Nephron (organoid): ENCODE data around the gene UBE3B.

Source experiments
- H3K27ac Mint-ChIP-seq, 3 experiments: 2 replicates each; pipeline ENCODE4 v1.8.0; 2020; ENCODE audit warnings: mixed read lengths in 3 of 3, mild to moderate bottlenecking in 2 of 3, moderate library complexity in 1 of 3
- H3K27me3 Mint-ChIP-seq: 2 replicates; pipeline ENCODE4 v1.8.0; 2021; ENCODE audit warnings: low read depth, mild to moderate bottlenecking, moderate library complexity, mixed read lengths
- H3K36me3 Mint-ChIP-seq: 2 replicates; pipeline ENCODE4 v1.8.0; 2020; ENCODE audit warnings: low read depth, mixed read lengths
- H3K4me1 Mint-ChIP-seq: 2 replicates; pipeline ENCODE4 v1.8.0; 2020; ENCODE audit warnings: mixed read lengths
- H3K4me3 Mint-ChIP-seq, 3 experiments: 2 replicates each; pipeline ENCODE4 v1.8.0; 2020; ENCODE audit warnings: mild to moderate bottlenecking in 3 of 3, mixed read lengths in 3 of 3, moderate library complexity in 2 of 3
- H3K9me3 Mint-ChIP-seq: 2 replicates; pipeline ENCODE4 v1.8.0; 2020; ENCODE audit warnings: mixed read lengths
- TF ChIP-seq, protein P1 (sequence below), 3 experiments: fragments of 200-600 bp; sonication (generic); IDR thresholded peaks; one replicate each; pipeline ENCODE4 v1.5.0; 2021; ENCODE audit warnings: antibody characterized with exemption in 3 of 3; ENCODE audit not compliant: unreplicated experiment in 3 of 3

The UBE3B gene

DNA sequence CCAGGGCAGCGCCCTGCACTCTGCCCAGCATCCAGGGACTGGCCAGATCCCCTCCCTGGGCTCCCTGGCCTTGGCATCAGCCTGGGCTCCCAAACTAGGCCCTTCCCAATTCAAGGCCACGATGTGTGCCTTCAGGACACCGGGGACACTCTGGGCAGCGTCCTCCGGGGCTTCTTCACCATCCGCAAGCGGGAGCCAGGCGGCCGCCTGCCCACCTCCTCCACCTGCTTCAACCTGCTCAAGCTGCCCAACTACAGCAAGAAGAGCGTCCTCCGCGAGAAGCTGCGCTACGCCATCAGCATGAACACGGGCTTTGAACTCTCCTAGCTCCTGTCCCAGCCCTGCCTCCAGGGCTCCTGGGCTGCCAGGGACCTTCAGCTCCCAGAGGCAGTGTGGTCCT is 57.0 kb downstream of the UBE3B start:
- Mint-ChIP-seq H3K4me1 (peaks cover 44% of the 10 kb centered on the region), H3K36me3 (peaks cover 30% of the 10 kb centered on the region), H3K9me3 (no peaks in the 10 kb centered on the region), H3K4me3 (no peak overlapping the region), H3K27me3 (no peaks in the 10 kb centered on the region), H3K27ac (no peak overlapping the region)
- TF ChIP-seq, protein P1, sequence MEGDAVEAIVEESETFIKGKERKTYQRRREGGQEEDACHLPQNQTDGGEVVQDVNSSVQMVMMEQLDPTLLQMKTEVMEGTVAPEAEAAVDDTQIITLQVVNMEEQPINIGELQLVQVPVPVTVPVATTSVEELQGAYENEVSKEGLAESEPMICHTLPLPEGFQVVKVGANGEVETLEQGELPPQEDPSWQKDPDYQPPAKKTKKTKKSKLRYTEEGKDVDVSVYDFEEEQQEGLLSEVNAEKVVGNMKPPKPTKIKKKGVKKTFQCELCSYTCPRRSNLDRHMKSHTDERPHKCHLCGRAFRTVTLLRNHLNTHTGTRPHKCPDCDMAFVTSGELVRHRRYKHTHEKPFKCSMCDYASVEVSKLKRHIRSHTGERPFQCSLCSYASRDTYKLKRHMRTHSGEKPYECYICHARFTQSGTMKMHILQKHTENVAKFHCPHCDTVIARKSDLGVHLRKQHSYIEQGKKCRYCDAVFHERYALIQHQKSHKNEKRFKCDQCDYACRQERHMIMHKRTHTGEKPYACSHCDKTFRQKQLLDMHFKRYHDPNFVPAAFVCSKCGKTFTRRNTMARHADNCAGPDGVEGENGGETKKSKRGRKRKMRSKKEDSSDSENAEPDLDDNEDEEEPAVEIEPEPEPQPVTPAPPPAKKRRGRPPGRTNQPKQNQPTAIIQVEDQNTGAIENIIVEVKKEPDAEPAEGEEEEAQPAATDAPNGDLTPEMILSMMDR (IDR thresholded peaks at IDR 0.05; ENCODE audit: unreplicated experiment in 3 of 3): no peak

GRCh38 chr12:109535231-109535862 is 57.9 kb downstream of the UBE3B start:
- Mint-ChIP-seq H3K27me3 (no peaks in the 10 kb centered on the region), H3K9me3 (no peaks in the 10 kb centered on the region), H3K27ac (no peak overlapping the region), H3K36me3 (peaks cover 23% of the 10 kb centered on the region), H3K4me1 (peaks cover 35% of the 10 kb centered on the region), H3K4me3 (no peak overlapping the region)
- TF ChIP-seq, protein P1 (IDR thresholded peaks at IDR 0.05; ENCODE audit: unreplicated experiment in 3 of 3): no peak

DNA sequence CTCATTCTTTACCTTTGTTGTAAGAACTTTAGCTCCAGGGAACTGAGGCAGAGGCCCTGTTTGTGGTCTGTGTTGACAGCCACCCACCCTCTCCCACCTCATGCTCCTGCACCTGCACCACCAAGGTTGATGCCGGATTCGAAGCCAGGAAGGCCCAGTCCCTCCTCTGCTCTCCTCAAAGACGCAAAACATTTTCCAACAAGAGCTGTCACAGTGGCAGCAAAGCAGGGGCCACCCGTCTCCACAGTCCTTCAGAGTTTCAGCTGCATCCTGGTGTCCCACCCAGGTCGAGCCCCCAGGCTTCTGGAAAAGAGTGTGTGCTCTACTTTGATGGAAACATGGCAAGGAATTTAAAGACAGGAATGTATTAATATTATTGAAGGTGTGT is 58.4 kb downstream of the UBE3B start:
- Mint-ChIP-seq H3K9me3 (no peaks in the 10 kb centered on the region), H3K4me3 (no peak overlapping the region), H3K27me3 (no peaks in the 10 kb centered on the region), H3K27ac (no peak overlapping the region), H3K36me3 (peaks cover 20% of the 10 kb centered on the region), H3K4me1 (peaks cover 30% of the 10 kb centered on the region)
- TF ChIP-seq, protein P1 (IDR thresholded peaks at IDR 0.05; ENCODE audit: unreplicated experiment in 3 of 3): no peak

DNA sequence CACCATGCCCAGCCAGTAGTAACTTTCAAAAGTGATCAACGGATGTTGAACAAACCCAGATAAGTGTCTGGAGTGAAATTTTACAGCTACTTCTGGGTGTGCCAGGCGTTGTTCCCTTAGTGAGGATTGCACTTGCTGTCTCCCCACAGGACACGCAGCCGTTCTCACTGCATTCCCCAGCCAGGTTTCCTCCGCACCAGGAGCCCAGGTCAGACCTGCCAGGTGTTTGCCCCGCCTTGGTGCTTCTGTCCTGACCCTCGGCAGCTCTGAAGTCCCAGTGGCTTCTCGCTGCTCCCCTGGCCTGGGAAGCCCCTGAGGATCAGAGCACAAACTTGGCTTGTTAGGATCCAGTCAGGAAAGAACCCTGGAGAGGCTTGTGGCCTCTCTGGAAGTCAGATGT is 59.7 kb downstream of the UBE3B start:
- Mint-ChIP-seq H3K27ac (no peak overlapping the region), H3K4me1 (peaks cover 19% of the 10 kb centered on the region), H3K4me3 (no peak overlapping the region), H3K36me3 (peaks cover 17% of the 10 kb centered on the region), H3K9me3 (no peaks in the 10 kb centered on the region), H3K27me3 (no peaks in the 10 kb centered on the region)
- TF ChIP-seq, protein P1 (IDR thresholded peaks at IDR 0.05; ENCODE audit: unreplicated experiment in 3 of 3): no peak

DNA sequence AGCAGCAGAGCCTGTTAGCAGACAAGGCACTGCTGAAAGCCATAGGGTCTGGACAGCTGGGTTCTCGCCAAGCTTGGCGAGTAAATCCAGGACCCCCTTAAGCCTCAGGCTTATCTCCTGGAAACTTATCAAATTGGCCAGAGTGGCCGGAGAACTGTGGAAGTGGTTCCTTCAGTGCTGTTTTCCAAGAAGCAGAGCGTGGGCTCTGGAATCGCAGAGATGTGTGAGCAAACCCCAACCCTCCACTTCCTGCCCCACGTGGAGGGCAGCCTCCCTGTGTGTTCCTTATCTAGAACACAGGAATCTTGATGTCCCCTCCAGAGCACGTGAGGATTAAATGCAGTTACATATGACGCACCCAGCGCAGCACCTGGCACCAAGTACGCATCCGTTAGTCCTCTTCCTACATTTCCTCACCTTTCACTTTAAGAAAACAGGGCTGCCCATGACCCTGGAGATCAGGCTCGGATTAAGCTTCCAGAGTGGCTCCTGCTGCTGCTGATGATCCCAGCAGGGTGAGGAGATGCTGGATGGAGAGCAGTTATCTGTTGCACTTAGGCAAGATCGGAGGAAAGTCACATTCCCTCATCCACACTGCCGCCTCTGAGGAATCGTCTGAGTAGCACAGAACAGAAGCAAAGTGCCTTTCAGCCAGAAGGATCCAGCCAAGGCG is 60.9 kb downstream of the UBE3B start:
- no peaks in the 10 kb centered on the region for H3K27me3 Mint-ChIP-seq
- peaks cover 17% of the 10 kb centered on the region for H3K36me3 Mint-ChIP-seq

More for the DNA sequence above, 60.9 kb downstream of the UBE3B start:
- TF ChIP-seq, protein P1 (IDR thresholded peaks at IDR 0.05; ENCODE audit: unreplicated experiment in 3 of 3): no peak
- no peak overlapping the region for H3K4me3 Mint-ChIP-seq
- peaks cover 12% of the 10 kb centered on the region for H3K4me1 Mint-ChIP-seq
- no peaks in the 10 kb centered on the region for H3K9me3 Mint-ChIP-seq
- no peak overlapping the region for H3K27ac Mint-ChIP-seq
